ENCODE results near the gene MRM2.

Gene MRM2

DNA sequence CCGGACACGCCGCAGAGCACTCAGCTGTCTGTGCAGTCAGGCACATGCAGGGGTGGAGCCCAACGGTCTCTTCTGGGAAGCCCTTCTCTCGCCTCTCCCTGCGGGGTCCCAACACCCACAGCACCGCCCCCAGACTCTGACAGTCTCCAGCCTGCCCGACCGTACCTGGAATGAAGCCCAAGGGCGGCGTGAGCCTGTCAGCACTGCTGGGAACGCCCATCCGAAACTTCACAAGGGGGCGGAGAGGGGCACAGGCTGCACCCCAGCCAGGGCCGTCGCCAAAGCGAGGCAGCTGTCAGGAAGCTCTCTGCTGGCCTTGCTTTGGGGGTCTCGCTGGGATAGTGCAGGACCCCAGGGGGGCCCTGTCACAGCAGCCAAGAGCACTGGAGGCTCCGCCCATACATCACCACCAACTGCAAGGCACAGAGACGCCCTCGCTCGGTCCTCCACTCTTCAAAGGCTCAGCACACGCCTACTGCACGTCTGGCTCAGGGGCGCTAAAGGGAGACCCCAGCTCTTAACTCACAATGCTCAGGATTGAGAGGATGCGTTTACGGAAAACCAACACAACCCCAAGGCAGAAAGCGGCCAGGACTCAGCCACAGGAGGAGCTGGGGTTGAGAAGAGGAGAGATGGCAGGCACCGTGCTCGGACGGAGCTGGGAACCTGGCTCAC is 40.2 kb downstream of the MRM2 start:
- DNase-seq = no peak

DNA sequence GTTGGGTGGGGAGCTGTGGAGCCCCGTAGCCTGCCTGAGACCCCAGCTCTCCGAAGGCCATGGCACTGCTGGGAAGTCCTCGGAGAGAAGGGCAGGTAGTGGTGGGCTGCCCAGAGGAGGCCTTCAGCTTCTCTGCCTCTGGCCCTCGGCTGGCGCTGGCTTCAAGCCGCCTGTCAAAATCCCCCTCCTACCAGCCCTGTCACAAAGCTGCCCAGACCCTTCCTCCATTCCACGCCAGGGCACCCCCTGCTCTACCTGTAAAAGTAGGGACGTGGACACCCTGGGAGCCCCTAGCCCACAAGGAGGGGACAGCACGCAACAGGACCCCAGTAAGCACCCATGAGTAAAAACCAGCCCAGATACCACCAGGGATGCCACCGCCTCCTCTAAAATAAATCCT is 40.9 kb downstream of the MRM2 start:
- no peak for DNase-seq

DNA sequence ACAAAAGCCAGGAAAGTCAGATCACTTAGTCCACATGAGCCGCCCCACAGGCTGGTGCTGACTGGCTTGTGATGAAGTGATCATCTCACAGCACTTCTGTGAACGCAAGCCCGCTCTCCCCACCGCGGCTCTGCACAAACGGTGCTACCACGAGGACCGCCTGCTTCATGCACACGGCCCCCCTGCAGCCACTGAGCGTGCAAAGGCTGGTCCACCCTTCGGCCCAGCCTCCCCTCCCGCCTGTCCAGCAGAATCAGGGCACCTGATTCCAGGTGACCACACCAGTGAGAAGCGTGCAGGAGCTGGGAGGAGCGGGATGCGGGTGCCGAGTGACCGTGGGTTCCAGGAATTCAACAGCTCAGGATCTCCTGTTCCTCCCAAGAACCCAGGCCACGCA is 41.4 kb downstream of the MRM2 start:
- no peak for DNase-seq

DNA sequence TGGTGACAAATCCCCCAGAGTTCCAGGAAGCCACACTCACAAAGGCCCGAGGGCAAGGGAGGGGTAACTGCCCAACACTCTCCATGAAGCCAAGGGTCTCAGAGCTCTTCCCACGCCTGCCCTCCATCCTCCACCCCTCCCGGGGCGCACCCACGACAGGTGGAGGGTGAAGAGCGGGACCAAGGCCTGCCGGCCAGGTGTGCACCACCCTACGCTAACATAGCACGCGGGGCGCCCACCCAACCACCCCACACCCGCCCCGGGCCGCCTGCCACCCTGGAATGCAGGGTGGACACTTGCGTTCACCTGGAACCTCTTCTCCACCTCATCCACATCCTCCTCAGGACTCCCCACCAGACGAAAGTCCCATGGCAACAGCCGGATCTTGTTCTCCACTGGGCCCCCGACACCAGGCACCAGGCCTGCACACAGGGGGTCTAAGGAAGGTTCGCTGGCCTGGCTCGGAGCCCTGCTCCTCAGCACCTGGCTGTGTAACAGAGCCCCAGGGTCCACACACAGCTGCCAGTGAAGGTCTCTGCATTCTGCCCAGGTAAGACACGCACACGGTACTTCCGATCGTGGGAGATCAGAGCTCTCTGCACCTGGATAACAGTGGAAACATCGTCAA is 41.9 kb downstream of the MRM2 start:
- DNase-seq = no peak

DNA sequence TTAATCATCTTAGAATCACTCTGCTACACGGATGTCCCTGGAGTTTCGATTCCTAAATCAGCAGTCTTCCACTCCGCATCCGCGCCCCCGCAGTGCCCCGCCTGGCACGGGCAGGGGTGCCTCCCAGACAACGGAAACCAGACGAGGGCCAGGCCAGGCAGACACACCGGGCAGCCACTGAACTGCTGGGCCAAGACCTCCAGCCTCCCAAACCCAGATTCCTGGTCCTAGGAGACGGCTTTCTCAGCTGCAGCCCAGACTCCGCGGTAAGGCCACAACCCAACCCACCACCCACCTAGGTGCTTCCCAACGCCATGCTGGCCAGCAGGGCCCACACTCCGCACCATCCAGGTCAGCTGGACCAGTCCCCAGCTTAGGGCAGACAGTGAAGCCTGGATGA is 42.5 kb downstream of the MRM2 start:
- no peak for DNase-seq

DNA sequence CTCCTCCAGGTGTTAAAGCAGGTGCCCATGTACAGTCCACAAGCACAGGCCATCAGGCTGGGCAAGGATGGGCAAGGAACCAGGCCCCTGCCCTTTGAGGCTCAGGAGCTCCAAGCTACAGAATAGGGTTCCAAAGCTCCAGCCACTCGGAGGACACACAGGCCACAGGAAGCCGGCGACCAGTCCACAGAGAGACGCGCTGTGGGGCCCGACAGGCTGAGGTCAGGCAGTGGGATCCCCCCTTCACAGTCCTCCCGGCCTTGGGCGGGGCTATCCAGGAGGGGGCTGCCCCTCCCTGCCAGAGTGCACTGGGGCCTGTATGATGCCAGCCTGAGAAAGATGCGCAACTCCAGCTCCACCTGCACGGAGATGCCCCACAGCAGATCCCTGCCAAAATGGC is 43.2 kb downstream of the MRM2 start:
- no peak for DNase-seq

DNA sequence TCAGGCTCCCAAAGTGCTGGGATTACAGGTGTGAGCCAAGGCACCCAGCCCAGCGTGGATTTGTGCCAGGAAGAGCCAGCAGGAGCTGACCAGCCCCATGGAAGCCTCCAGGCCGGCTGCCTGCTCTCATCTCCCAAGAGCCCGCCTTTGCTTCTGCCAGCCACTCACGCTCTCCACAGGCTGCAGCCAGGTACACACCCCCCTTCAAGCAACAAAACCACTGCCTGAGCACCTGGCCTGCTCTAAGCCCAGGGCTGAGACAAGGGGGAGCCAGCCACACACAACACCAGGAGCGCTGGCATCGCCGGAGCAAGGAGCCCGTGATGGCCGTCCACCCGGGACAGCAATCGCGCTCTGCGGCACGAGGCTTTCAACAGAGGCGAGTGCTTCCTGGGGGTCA is 43.8 kb downstream of the MRM2 start:
- no peak for DNase-seq

DNA sequence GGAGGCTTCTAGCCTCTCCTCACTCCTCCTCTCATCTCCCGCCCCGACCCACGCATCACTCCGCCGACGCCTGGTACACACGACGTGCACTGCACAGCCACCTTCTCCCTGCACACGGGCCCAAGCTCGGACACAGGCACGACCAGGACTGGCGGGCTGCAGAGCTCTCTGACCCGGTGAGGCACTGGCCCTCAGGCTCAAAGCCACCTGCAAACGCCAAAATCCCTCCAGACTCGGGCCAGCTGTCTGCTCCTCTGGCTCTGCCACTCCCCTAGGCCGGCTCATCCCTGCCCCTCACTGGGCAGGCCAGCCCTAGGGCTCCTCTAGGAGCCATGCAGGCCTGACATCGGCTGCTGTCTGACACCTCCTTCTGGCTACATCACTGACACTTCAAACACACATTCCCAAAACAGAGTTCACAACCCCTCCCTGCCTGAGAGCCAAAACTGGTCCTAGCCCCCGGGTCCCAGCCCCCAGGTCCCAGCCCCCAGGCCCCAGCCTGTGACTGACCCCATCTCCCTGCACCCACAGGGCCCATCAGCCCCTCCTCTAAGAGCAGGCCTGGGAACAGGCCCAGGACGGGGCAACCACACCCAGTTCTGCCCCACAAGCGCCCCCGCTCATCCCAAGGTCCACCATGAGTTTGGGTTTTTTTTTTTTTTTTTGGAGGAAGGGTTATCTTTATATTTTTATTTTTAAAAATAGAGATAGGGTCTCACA is 44.4 kb downstream of the MRM2 start:
- DNase-seq = no peak

DNA sequence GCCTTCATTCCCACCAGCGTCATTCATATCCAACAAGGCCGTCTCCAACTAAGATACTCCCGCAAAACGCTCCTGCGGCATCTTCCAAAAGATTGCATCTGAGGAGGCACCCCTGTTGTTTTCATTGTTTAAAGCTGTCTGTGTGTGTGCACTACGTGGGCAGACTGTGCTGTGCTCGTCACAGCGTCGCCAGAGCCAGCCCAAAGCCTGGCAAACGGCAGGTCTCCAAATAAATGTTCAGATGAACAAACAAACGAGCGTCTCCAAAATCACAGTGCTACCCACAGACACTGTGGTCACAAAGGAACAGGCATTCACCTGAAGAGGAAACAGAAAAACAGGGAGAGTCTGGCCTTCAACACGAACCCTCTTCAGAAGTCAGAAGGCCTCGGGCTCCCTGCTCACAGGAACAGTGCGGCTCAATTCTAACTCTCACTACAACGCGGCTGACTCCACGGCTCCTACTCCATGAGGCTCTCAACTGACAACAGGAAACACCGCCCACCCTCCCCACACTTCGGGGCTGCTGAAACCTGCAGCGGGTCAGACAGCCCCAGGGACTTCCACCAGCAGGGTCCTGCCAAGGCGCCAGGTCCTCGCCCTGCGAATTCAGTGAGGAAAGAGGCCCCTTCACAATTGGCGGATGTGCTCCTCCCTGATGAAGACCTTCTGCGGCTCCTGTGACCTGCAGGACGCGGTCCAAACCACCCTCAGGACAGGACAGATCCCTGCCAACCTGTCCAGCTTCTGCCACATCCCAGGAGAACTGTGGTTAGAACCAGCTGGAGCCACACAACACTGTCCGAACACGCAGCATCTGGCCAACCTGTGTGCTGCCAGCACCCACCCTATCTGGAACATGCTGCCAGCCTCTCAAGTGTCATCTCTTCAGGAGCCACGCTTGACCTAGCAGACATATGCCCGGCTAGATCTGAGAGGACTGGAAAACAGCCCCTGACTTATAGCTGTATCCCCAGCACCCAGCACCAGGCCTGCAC is 45.3 kb downstream of the MRM2 start:
- no peak for DNase-seq

DNA sequence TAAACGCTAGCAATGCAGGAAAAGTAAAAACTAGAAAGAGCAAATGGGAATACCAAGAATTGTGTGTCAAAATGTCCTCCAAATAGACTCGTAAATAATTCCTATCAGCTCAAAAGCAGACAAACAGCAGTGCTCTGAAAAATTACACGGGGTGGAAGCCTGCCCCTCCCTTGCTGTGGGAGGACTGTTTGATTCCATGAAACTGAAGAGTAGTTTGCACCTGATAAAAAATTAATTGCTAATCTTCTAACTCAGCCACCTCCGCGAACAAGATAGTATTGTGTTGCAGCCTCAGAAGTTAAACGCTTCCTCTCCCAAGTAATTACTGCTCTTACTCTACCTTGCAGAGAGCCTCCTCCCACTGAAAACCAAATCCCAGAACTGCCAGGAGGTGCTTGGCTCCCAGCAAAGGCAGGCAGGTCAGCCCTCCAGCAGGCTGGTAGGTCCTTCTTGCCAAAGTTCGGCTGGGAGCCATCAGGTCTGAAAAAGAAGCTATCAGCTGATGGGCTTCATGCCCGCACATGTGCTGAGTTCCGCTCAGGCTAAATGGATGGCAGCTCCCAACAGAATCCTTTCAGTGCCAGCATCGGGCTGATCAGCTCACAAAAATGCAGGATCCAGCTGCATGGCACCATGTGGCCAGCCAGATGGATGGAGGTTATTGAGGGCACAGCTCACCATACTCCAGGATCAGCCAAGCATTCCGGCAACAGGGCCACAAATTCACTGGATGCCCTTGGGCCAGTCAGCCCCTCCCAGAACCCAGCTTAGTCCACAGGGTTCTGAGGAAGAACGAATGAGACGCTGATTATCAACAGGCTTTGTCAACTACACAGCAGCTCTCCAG is 46.4 kb downstream of the MRM2 start:
- no peak for DNase-seq

DNA sequence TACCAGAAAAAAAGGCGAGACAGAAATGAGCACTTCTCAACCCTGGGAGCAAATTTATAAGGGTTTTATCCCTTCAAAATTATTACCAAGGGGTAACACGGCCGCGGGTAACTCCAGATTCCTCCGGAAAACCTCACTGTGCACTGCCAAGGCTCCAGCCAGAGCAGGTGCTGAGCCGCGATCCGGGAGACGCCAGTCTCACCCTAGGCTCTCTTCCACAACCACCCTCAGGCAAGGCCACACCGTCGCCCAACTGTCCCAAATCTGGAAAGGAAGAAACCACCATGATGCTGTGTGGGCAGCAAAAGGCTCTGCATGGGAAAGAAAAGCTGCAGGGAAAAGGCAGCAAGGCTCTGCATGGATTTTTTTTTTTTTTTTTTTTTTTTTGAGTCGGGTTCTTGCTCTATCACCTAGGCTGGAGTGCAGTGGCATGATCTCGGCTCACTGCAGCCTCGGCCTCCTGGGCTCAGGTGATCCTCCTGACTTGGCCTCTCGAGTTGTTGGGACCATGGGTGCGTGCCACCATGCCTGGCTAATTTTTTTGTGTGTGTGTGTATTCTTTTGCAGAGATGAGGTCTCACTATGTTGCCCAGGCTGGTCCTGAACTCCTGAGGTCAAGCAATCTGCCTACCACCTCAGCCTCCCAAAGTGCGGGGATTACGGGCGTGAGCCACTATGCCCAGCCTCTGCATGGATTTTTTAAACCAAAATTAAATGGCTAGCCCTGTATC is 48.3 kb downstream of the MRM2 start:
- DNase-seq = no peak

DNA sequence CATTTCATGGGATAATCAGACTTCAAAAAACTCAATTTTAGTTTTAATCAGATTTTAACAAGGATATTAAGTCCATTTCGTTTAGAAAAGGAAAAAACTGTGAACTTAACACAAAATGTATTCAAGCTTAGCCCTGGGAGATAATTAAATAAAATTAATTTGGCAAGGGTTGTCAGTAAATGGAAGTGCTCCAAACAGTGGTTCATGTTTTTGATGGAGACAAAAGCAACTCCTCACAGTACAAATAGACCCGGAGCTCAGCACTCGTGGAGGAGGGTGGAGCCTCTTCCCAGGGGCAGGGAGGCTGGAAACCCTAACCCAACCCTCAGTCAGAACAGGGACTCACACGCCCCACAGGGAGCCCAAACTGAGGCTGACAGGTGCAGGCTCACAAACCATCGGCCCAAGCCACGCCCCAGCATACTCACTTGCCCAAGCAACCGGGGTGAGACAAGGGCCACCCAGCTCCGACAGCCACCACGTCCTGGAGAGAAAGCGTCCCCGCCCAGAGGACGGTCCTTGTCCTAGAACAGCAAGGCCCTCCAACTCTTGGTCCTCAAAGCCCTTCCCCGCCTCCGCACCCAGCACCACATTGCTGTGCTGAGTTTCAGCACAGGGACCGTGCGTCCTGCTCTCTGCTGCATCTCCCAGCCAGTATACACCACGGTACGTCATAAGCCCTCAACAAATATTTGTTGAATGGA is 49.0 kb downstream of the MRM2 start:
- no peak for DNase-seq

DNA sequence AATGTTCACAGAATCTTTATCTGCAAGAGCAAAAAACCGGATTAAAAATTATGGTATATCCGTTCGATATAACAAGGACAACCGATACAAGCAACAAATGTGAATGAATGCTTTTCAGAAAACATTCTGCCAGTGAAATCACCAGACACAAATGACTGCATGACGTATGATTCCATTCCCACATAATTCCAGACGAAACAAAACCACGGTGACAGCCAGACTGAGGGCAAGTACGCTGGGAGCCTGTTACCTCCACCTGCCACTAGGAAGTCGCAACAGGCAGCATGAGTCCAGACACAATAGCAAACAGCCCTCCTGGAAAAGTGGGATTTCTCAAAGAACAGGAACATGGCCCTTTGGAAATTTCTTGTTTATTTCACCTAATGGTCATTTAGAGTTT is 51.0 kb downstream of the MRM2 start:
- DNase-seq = no peak

DNA sequence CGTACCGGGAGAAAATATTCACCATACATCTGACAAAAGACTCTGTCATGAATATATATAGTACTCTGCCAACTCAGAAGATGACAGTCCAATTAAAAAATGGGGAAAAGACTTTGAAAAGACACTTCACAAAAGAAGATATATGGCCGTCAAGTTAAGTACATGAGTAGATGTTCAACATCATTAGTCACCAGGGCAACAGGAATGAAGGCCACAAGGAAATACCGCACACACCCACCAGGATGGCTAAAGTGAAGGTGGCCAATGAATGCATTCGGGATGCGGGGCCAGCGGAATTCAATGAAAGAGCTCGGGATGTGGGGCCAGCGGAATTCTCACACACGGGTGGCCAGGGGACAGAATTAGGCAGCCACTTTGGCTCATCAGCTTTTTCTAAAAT is 51.5 kb downstream of the MRM2 start:
- no peak for DNase-seq

DNA sequence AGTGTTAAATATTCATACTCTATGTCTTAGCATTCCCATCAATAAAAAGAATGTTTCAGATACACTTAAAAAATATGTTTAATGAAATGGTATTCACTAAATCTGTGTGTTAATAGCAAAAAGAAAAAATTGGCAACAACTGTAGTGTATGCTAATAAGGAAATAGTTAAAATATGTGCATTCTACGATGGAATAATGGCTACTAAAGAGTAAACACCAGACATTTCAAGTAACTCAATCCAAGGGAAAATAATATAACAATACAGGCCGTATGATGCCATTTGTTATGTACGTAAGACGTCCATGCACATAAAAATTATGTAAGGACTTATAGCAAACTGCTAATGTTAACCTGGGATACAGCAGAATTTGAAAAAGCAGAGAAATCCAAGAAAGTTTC is 55.8 kb downstream of the MRM2 start:
- DNase-seq = no peak

DNA sequence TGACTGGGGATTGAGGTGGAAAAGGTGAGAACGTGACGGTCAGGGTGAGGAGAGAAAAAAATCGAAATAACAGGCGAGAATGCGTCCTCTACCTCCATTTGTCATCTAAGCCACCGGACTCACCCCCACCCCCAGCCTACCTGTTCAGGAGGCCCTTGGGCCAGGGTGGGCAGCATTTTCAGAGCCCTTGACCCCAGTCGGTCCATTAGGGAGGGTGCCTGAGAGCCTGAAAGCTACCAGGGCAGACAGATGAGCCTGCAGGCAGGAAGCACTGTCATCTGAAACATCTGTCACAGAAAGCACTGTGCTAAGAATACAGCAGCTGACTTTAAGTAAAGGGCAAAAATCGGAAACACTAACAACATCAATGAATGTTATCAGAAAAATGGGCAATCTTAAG is 56.3 kb downstream of the MRM2 start:
- no peak for DNase-seq
